ENCODE measurements around the gene TMEM255B. TPM values are rescaled to one million over a fixed set of nuclear protein-coding genes. Genes with fewer than 3 reads are reported as not detected.

TMEM255B gene
- total and polyA plus RNA-seq, 2 of the 4 experiments (the other 2 are of a cell fraction), result 0.36 to 0.94 TPM

- peak overlapping the region; percentile 97 for H2AK9ac ChIP-seq (replicated peaks; ENCODE audit: low read depth, low read length, poor library complexity)
- dilution Hi-C loops (cut with HindIII; ENCODE audit: low sequenced_read_pairs, unreplicated experiment), result no loop called here
- H3K4me3 ChIP-seq (ENCODE audit: insufficient read depth, low read depth, low read length), result peak overlapping the region; percentile 93
- CTCF ChIA-PET, result no interaction called here
- peak overlapping the region; percentile 87; the same call in 1 of the 2 replicates for H3K23ac ChIP-seq (ENCODE audit: low read depth, low read length)
- peak overlapping the region; percentile 83 for H3K4me2 ChIP-seq (ENCODE audit: low read depth, low read length)
- H3K4ac ChIP-seq (ENCODE audit: low read depth, low read length), result peak overlapping the region; percentile 97
- ATAC-seq (ENCODE audit: low read depth), result peak; percentile 4
- peak overlapping the region; percentile 100 for H2BK5ac ChIP-seq (ENCODE audit: low read depth, low read length, poor library complexity, severe bottlenecking)
- peak overlapping the region; percentile 84 for H4K91ac ChIP-seq (ENCODE audit: insufficient read depth, low read depth, low read length)
- H3K18ac ChIP-seq (ENCODE audit: low read depth, low read length), result peak overlapping the region; percentile 49; the same call in 1 of the 2 replicates
- H3K9me1 ChIP-seq (ENCODE audit: insufficient read depth, low read length), result peaks cover 21% of the 10 kb centered on the region
- peaks cover 25% of the 10 kb centered on the region for H3K4me1 ChIP-seq (ENCODE audit: control insufficient read depth, insufficient read depth, low read length)
- H3K9ac ChIP-seq (ENCODE audit: low read depth, low read length), result peak overlapping the region; percentile 97
- peak overlapping the region; percentile 38 for H2BK120ac ChIP-seq (ENCODE audit: low read depth, low read length)
- peak overlapping the region; percentile 54; the same call in 1 of the 2 replicates for H4K5ac ChIP-seq (ENCODE audit: low read depth, low read length)
- peak overlapping the region; percentile 60 for H3K56ac ChIP-seq (ENCODE audit: extremely low read depth, insufficient read depth, low read length)
- H2BK20ac ChIP-seq (ENCODE audit: low read depth, low read length), result no peak overlapping the region
- peak overlapping the region; percentile 89 for H3K14ac ChIP-seq (replicated peaks; ENCODE audit: low read depth, low read length)
- H3K36me3 ChIP-seq (ENCODE audit: control insufficient read depth, insufficient read depth, low read length), result peaks cover 21% of the 10 kb centered on the region
- no peaks in the 10 kb centered on the region for H3K9me3 ChIP-seq (ENCODE audit: control insufficient read depth, insufficient read depth, low read length)
- peak overlapping the region; percentile 86; the same call in 1 of the 2 replicates for H2AK5ac ChIP-seq (ENCODE audit: low read depth, low read length)
- WGBS, 2 experiments (ENCODE audit: extremely low coverage in 2 of 2, insufficient read length in 1 of 2), result 2% methylated on average over 30 of the region's 60 CpGs; no CpG with 5 or more reads in 1 of the 2 experiments
- H3K27ac ChIP-seq (ENCODE audit: insufficient read depth, low read length), result peak overlapping the region; percentile 97
- H2BK15ac ChIP-seq (ENCODE audit: low read depth, low read length), result peak overlapping the region; percentile 11; the same call in 1 of the 3 replicates
- DNase-seq, result no peak
- no TSS peak for BruUV-seq (replicated peaks)
- TF ChIP-seq USF2 (IDR thresholded peaks at IDR 0.05; ENCODE audit: low read depth, low read length), result no peak
- 0 out of 2 replicates have a peak, but pooled peaks have one; percentile 7 for TF ChIP-seq MXI1 (IDR thresholded peaks at IDR 0.05; ENCODE audit: borderline replicate concordance, low read depth, low read length)
- TF ChIP-seq SMC3 (IDR thresholded peaks at IDR 0.05; ENCODE audit: low read depth, low read length), result peak; percentile 19; the same call in 1 of the 2 replicates
- 0 out of 2 replicates have a peak, but pooled peaks have one; percentile 9 for TF ChIP-seq RAD21 (IDR thresholded peaks at IDR 0.05; ENCODE audit: low read length)
- peak overlapping the region; percentile 73 for H2AFZ ChIP-seq (replicated peaks; ENCODE audit: low read length, poor library complexity)
- no peaks in the 10 kb centered on the region for H3K27me3 ChIP-seq (ENCODE audit: control insufficient read depth, insufficient read depth, low read length)
- in situ Hi-C loops (cut with MboI; ENCODE audit: low sequenced_read_pairs), result no loop called here
- peaks cover 47% of the 10 kb centered on the region for H4K20me1 ChIP-seq (ENCODE audit: insufficient read depth, low read length)
- H3K79me1 ChIP-seq (ENCODE audit: low read depth in 1 of 2, low read length in 2 of 2), result peaks cover 14 to 58% of the 10 kb centered on the region in 2 experiments
- intact Hi-C loops (cut with micrococcal nuclease), result loop anchor here (1.0 to 5.0 kb wide), 5 partner anchors 34 to 364 kb away; no protein-coding TSS in a partner anchor
- peak overlapping the region; percentile 83 to 89 for H4K8ac ChIP-seq (ENCODE audit: low read depth in 2 of 2, low read length in 2 of 2)
- POLR2A ChIA-PET (ENCODE audit: unreplicated experiment), result no interaction called here
These were observed 104.0 kb downstream of the TMEM255B start for GRCh38 chr13:113862931-113863523.

All from IMR-90 (cell line).